ENCODE measurements around the gene CWC27.

- TF ChIP-seq EP300 (IDR thresholded peaks at IDR 0.05), result no peak
- no peak for TF ChIP-seq CTCF (IDR thresholded peaks at IDR 0.05)
- no peak for TF ChIP-seq POLR2AphosphoS5 (IDR thresholded peaks at IDR 0.05)
Measured at GRCh38 chr5:65009207-65009606, 240.5 kb downstream of the CWC27 start.

All from gastroesophageal sphincter (tissue), 3 donors.